GM19351 (cell line): ENCODE data around the gene ZNF500.
A peak's percentile ranks its signal among the peaks of the same experiment; 100 is the strongest.
"Not testable (repeated sequence)": the region's sequence is repeated elsewhere in the genome, so short reads cannot be mapped to it uniquely, and the experiment has no call there.

Source experiments
- ATAC-seq: cut with Tn5 transposase; IDR thresholded peaks from one replicate; pipeline ENCODE4 v1.9.1; 2021; ENCODE audit warnings: mild to moderate bottlenecking, moderate library complexity; ENCODE audit not compliant: unreplicated experiment

Gene ZNF500

GRCh38 chr16:4746991-4747574 lies 19.9 kb downstream of the ZNF500 start:
- no peak for ATAC-seq

GRCh38 chr16:4746215-4746614 lies 20.7 kb downstream of the ZNF500 start:
- no peak for ATAC-seq

GRCh38 chr16:4745274-4745569 lies 21.7 kb downstream of the ZNF500 start:
- ATAC-seq: no peak

GRCh38 chr16:4744555-4745273 lies 22.2 kb downstream of the ZNF500 start:
- ATAC-seq: no peak

- ATAC-seq: no peak
These were observed 23.6 kb downstream of the ZNF500 start for GRCh38 chr16:4743226-4743878.

GRCh38 chr16:4738370-4738769 lies 28.6 kb downstream of the ZNF500 start:
- ATAC-seq: not testable (repeated sequence)

- ATAC-seq: no peak
These were observed 29.4 kb downstream of the ZNF500 start for GRCh38 chr16:4737545-4737944.

- no peak for ATAC-seq
These were observed 30.4 kb downstream of the ZNF500 start for GRCh38 chr16:4736546-4736945.

- peak; percentile 59 for ATAC-seq
These were observed 32.0 kb downstream of the ZNF500 start for GRCh38 chr16:4734730-4735535.

GRCh38 chr16:4734063-4734729 lies 32.8 kb downstream of the ZNF500 start, which contains the start of the genes ANKS3 and DNAAF8:
Gene ANKS3 (minus strand): TSS chr16:4734271. CDS start chr16:4730149, 4,122 bp downstream.
Gene DNAAF8 (plus strand): TSS chr16:4734537. CDS start chr16:4736515, 1,978 bp downstream.
- peak; percentile 80 for ATAC-seq

GRCh38 chr16:4733747-4734062 lies 33.3 kb downstream of the ZNF500 start:
- ATAC-seq: no peak

GRCh38 chr16:4733211-4733742 lies 33.7 kb downstream of the ZNF500 start:
- no peak for ATAC-seq

GRCh38 chr16:4729876-4730275 lies 37.1 kb downstream of the ZNF500 start:
- no peak for ATAC-seq

- no peak for ATAC-seq
These were observed 38.3 kb downstream of the ZNF500 start for GRCh38 chr16:4728676-4729075.

- ATAC-seq: no peak
These were observed 40.3 kb downstream of the ZNF500 start for GRCh38 chr16:4726616-4727015.

- ATAC-seq: no peak
These were observed 42.2 kb downstream of the ZNF500 start for GRCh38 chr16:4724661-4725270.

- no peak for ATAC-seq
These were observed 43.7 kb downstream of the ZNF500 start for GRCh38 chr16:4723071-4723767.

GRCh38 chr16:4718466-4718865 lies 48.5 kb downstream of the ZNF500 start:
- ATAC-seq: no peak

- no peak for ATAC-seq
These were observed 52.0 kb downstream of the ZNF500 start for GRCh38 chr16:4714996-4715395.
